Mesodermal cell (in vitro differentiated cells): ENCODE results near the gene OXCT2.
"Not testable (repeated sequence)": the region's sequence is repeated elsewhere in the genome, so short reads cannot be mapped to it uniquely, and the experiment has no call there.

ENCODE experiments used
- H3K27ac ChIP-seq: 2 replicates; pipeline ENCODE4 v1.7.0; 2013; ENCODE audit warnings: mild to moderate bottlenecking, low read depth, low read length, moderate library complexity; ENCODE audit not compliant: severe bottlenecking
- H3K36me3 ChIP-seq: 2 replicates; pipeline ENCODE4 v1.7.1; 2013; ENCODE audit warnings: mild to moderate bottlenecking, low read length, moderate library complexity; ENCODE audit not compliant: control insufficient read depth, insufficient read depth
- H3K4me1 ChIP-seq: one replicate; pipeline ENCODE4 v1.7.1; 2013; ENCODE audit warnings: mild to moderate bottlenecking, low read length; ENCODE audit not compliant: insufficient read depth, control insufficient read depth, poor library complexity, severe bottlenecking
- H3K4me3 ChIP-seq: 2 replicates; pipeline ENCODE4 v1.7.0; 2013; ENCODE audit warnings: low read length, control low read depth, mild to moderate bottlenecking; ENCODE audit not compliant: insufficient read depth, poor library complexity, severe bottlenecking; ENCODE audit errors: extremely low read depth
- H3K9me3 ChIP-seq: 2 replicates; pipeline ENCODE4 v1.7.1; 2013; ENCODE audit warnings: mild to moderate bottlenecking, low read length, moderate library complexity; ENCODE audit not compliant: control insufficient read depth
- WGBS, 2 experiments: methylation state at CpG; one replicate each; pipeline ENCODE4 v1.1.5; 2013; ENCODE audit warnings: missing lambda C conversion rate in 2 of 2; ENCODE audit not compliant: insufficient coverage in 2 of 2; 5-methylcytosine and 5-hydroxymethylcytosine counted together

OXCT2 gene

GRCh38 chr1:39776400-39776713, 5.2 kb upstream of the OXCT2 start:
- no peak overlapping the region for H3K27ac ChIP-seq
- no peaks in the 10 kb centered on the region for H3K36me3 ChIP-seq
- 82 to 84% methylated on average over 9 to 10 of the region's 12 CpGs for WGBS, 2 experiments
- H3K4me1 ChIP-seq, result no peaks in the 10 kb centered on the region
- H3K4me3 ChIP-seq, result no peak overlapping the region
- H3K9me3 ChIP-seq, result no peaks in the 10 kb centered on the region

- not testable (repeated sequence) for H3K27ac ChIP-seq, H3K4me1 ChIP-seq, H3K9me3 ChIP-seq, H3K36me3 ChIP-seq, H3K4me3 ChIP-seq
- WGBS, 2 experiments, result 85 to 87% methylated on average over 5 to 7 of the region's 20 CpGs
Observed at GRCh38 chr1:39775676-39776399, 4.7 kb upstream of the OXCT2 start.

- H3K27ac ChIP-seq, H3K36me3 ChIP-seq, H3K4me1 ChIP-seq, H3K9me3 ChIP-seq, H3K4me3 ChIP-seq: not testable (repeated sequence)
- 90 to 92% methylated on average over 8 to 11 of the region's 11 CpGs for WGBS, 2 experiments
Observed at GRCh38 chr1:39775141-39775540, 4.0 kb upstream of the OXCT2 start.

GRCh38 chr1:39773369-39773979, 2.3 kb upstream of the OXCT2 start:
- no CpG with 5 or more reads among the region's 23 CpGs for WGBS, 2 experiments
- H3K27ac ChIP-seq, H3K36me3 ChIP-seq, H3K4me3 ChIP-seq, H3K9me3 ChIP-seq, H3K4me1 ChIP-seq: not testable (repeated sequence)

- not testable (repeated sequence) for H3K4me1 ChIP-seq, H3K9me3 ChIP-seq, H3K27ac ChIP-seq, H3K36me3 ChIP-seq, H3K4me3 ChIP-seq
- 96% methylated on average over 10 of the region's 71 CpGs; no CpG with 5 or more reads in 1 of the 2 experiments for WGBS, 2 experiments
Observed at GRCh38 chr1:39770100-39771021, 787 bp downstream of the OXCT2 start.

- H3K36me3 ChIP-seq, result not testable (repeated sequence)
- WGBS, 2 experiments, result 80 to 97% methylated on average over 1 to 10 of the region's 19 CpGs
Observed at GRCh38 chr1:39769502-39769901, 1.6 kb downstream of the OXCT2 start.

GRCh38 chr1:39766466-39766865, 4.7 kb downstream of the OXCT2 start:
- not testable (repeated sequence) for H3K4me1 ChIP-seq, H3K4me3 ChIP-seq, H3K36me3 ChIP-seq, H3K27ac ChIP-seq, H3K9me3 ChIP-seq
- WGBS, 2 experiments, result no CpG with 5 or more reads among the region's 5 CpGs

More at GRCh38 chr1:39769502-39769901, 1.6 kb downstream of the OXCT2 start:
- H3K9me3 ChIP-seq, H3K4me3 ChIP-seq, H3K27ac ChIP-seq, H3K4me1 ChIP-seq: not testable (repeated sequence)

- H3K36me3 ChIP-seq, H3K9me3 ChIP-seq, H3K27ac ChIP-seq, H3K4me3 ChIP-seq, H3K4me1 ChIP-seq: not testable (repeated sequence)
- WGBS, 2 experiments, result 83% methylated on average over 1 of the region's 19 CpGs; no CpG with 5 or more reads in 1 of the 2 experiments
Observed at GRCh38 chr1:39764512-39764911, 6.6 kb downstream of the OXCT2 start.

- not testable (repeated sequence) for H3K4me1 ChIP-seq, H3K9me3 ChIP-seq, H3K4me3 ChIP-seq, H3K27ac ChIP-seq, H3K36me3 ChIP-seq
- 90% methylated on average over 11 of the region's 18 CpGs; no CpG with 5 or more reads in 1 of the 2 experiments for WGBS, 2 experiments
Observed at GRCh38 chr1:39763619-39764374, 7.4 kb downstream of the OXCT2 start.
